ENCODE measurements around the gene SDCCAG8.

- TF ChIP-seq CTCF (tag by site-specific recombination; IDR thresholded peaks at IDR 0.05) (no peak), ZNF571 (tag by site-specific recombination; IDR thresholded peaks at IDR 0.05) (no peak), KLF9 (tag by site-specific recombination; IDR thresholded peaks at IDR 0.05; ENCODE audit: low read depth) (no peak), ZNF785 (tag by site-specific recombination; IDR thresholded peaks at IDR 0.05) (no peak)
- TF ChIP-seq, protein P1, sequence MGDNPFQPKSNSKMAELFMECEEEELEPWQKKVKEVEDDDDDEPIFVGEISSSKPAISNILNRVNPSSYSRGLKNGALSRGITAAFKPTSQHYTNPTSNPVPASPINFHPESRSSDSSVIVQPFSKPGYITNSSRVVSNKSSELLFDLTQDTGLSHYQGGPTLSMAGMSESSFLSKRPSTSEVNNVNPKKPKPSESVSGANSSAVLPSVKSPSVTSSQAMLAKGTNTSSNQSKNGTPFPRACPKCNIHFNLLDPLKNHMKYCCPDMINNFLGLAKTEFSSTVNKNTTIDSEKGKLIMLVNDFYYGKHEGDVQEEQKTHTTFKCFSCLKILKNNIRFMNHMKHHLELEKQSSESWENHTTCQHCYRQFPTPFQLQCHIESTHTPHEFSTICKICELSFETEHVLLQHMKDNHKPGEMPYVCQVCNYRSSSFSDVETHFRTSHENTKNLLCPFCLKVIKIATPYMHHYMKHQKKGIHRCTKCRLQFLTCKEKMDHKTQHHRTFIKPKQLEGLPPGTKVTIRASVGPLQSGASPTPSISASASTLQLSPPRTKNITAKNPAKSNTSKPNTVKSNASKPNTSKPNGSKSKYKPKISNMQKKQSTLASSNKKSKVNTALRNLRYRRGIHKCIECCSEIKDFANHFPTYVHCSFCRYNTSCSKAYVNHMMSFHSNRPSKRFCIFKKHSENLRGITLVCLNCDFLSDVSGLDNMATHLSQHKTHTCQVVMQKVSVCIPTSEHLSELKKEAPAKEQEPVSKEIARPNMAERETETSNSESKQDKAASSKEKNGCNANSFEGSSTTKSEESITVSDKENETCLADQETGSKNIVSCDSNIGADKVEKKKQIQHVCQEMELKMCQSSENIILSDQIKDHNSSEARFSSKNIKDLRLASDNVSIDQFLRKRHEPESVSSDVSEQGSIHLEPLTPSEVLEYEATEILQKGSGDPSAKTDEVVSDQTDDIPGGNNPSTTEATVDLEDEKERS (tag by site-specific recombination; IDR thresholded peaks at IDR 0.05): no peak
- TF ChIP-seq, protein P2, sequence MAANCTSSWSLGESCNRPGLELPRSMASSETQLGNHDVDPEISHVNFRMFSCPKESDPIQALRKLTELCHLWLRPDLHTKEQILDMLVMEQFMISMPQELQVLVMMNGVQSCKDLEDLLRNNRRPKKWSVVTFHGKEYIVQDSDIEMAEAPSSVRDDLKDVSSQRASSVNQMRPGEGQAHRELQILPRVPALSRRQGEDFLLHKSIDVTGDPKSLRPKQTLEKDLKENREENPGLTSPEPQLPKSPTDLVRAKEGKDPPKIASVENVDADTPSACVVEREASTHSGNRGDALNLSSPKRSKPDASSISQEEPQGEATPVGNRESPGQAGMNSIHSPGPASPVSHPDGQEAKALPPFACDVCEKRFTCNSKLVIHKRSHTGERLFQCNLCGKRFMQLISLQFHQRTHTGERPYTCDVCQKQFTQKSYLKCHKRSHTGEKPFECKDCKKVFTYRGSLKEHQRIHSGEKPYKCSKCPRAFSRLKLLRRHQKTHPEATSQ (tag by site-specific recombination; IDR thresholded peaks at IDR 0.05): no peak
Observed at GRCh38 chr1:243470502-243470901, 214.7 kb downstream of the SDCCAG8 start.

Measured in HEK293 (cell line).